Psoas muscle (tissue), 8 donors: ENCODE data around the gene SNX32. TPM values are rescaled to one million over a fixed set of nuclear protein-coding genes. Genes with fewer than 3 reads are reported as not detected.
A peak's percentile ranks its signal among the peaks of the same experiment; 100 is the strongest.

Experiments used
- ATAC-seq, 4 donors: fragments of 200-7000 bp; cut with Tn5 transposase; one replicate each; pipeline ENCODE4 v1.9.1; 2020; ENCODE audit warnings: moderate library complexity in 3 of 4, mild to moderate bottlenecking in 2 of 4
- DNase-seq, 2 donors: peaks; one replicate each; pipeline ENCODE4 v3.0.0-alpha.2; 2020
- H3K27ac ChIP-seq: fragments of 200-600 bp; one replicate; pipeline ENCODE4 v1.8.0; 2022
- H3K27me3 ChIP-seq, 3 donors: fragments of 200-600 bp in 1 of 3; one replicate each; pipeline versions ENCODE4 v1.6.1 to v1.8.0; 2013 to 2022; ENCODE audit warnings: low read length in 2 of 3, mild to moderate bottlenecking in 2 of 3, moderate library complexity in 1 of 3; ENCODE audit not compliant: insufficient read depth in 3 of 3
- H3K36me3 ChIP-seq, 2 donors: fragments of 200-600 bp in 1 of 2; one replicate each; pipeline versions ENCODE4 v1.6.1 to v1.8.0; 2013 to 2022; ENCODE audit warnings: low read depth in 1 of 2, mild to moderate bottlenecking in 1 of 2, moderate library complexity in 1 of 2; ENCODE audit not compliant: insufficient read depth in 1 of 2
- H3K4me1 ChIP-seq: fragments of 200-600 bp; one replicate; pipeline ENCODE4 v1.8.0; 2022
- H3K4me3 ChIP-seq: fragments of 200-600 bp; one replicate; pipeline ENCODE4 v1.8.0; 2022; ENCODE audit warnings: mild to moderate bottlenecking
- H3K9me3 ChIP-seq: fragments of 200-600 bp; one replicate; pipeline ENCODE4 v1.8.0; 2022
- WGBS, 3 donors: extraction: QIAGEN DNeasy Blood & Tissue Kit; methylation state at CpG; one replicate each; pipeline versions ENCODE4 v1.1.6 to v1.1.7; 2013; 5-methylcytosine and 5-hydroxymethylcytosine counted together
- intact Hi-C, 2 donors: fragments of 100-400 bp; cut with DNase I; formaldehyde crosslinking; loops; one replicate each; pipeline versions ENCODE4 v1.11.0 to v1.14.2; 2022
- polyA plus RNA-seq, 3 donors: library from polyadenylated mRNA; stranded (reverse); fragments of 200-250 nt; gene quantifications; one replicate each; pipeline ENCODE4 v1.2.3, GENCODE V29; 2013
- total RNA-seq, 4 donors: library from RNA; stranded (reverse); fragmentation: NEBNext Ultra II Directional in 2 of 4; extraction: Animal tissue kit (Norgen Biotek cat#: 25700) in 2 of 4; gene quantifications; one replicate each; pipeline versions ENCODE4 v1.2.1 to v1.2.4, GENCODE V29; 2021 to 2023
- TF ChIP-seq, protein P1 (sequence below): fragments of 200-600 bp; IDR thresholded peaks from one replicate; pipeline ENCODE4 v1.8.0; 2022; ENCODE audit warnings: antibody characterized with exemption
- donor health status: healthy with polysubstance abuse.
- donor health status: DM: no; HTN: no; CAD: no; lungs with moderate emphysema.
- donor health status: Bipolar disorder and iron deficiency.
- donor health status: healthy.
- donor health status: DM: yes; HTN: yes; CAD: no.
- donor health status: DM: no; HTN: no; CAD: no.
- donor health status: DM: no; HTN: no; CAD: no.
- donor health status: DM: yes; HTN: yes; CAD: no.

SNX32 gene
- total and polyA plus RNA-seq, 7 donors, result 0.05 to 0.20 TPM; not detected in 5

GRCh38 chr11:65855927-65856363, 22.2 kb downstream of the SNX32 start:
- peaks cover 4% of the 10 kb centered on the region for H3K9me3 ChIP-seq
- H3K27me3 ChIP-seq, result no peaks in the 10 kb centered on the region
- intact Hi-C loops, result no loop called here
- ATAC-seq (no peak), DNase-seq (no peak)
- peaks cover 7 to 53% of the 10 kb centered on the region in 2 donors for H3K36me3 ChIP-seq
- H3K27ac ChIP-seq, result peak overlapping the region; percentile 99
- peaks cover 7% of the 10 kb centered on the region for H3K4me1 ChIP-seq
- TF ChIP-seq, protein P1, sequence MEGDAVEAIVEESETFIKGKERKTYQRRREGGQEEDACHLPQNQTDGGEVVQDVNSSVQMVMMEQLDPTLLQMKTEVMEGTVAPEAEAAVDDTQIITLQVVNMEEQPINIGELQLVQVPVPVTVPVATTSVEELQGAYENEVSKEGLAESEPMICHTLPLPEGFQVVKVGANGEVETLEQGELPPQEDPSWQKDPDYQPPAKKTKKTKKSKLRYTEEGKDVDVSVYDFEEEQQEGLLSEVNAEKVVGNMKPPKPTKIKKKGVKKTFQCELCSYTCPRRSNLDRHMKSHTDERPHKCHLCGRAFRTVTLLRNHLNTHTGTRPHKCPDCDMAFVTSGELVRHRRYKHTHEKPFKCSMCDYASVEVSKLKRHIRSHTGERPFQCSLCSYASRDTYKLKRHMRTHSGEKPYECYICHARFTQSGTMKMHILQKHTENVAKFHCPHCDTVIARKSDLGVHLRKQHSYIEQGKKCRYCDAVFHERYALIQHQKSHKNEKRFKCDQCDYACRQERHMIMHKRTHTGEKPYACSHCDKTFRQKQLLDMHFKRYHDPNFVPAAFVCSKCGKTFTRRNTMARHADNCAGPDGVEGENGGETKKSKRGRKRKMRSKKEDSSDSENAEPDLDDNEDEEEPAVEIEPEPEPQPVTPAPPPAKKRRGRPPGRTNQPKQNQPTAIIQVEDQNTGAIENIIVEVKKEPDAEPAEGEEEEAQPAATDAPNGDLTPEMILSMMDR, result no peak
- WGBS, 3 donors, result 87 to 90% (median 88%) methylated on average over 15 of the region's 15 CpGs
- peak overlapping the region; percentile 100 for H3K4me3 ChIP-seq

DNA sequence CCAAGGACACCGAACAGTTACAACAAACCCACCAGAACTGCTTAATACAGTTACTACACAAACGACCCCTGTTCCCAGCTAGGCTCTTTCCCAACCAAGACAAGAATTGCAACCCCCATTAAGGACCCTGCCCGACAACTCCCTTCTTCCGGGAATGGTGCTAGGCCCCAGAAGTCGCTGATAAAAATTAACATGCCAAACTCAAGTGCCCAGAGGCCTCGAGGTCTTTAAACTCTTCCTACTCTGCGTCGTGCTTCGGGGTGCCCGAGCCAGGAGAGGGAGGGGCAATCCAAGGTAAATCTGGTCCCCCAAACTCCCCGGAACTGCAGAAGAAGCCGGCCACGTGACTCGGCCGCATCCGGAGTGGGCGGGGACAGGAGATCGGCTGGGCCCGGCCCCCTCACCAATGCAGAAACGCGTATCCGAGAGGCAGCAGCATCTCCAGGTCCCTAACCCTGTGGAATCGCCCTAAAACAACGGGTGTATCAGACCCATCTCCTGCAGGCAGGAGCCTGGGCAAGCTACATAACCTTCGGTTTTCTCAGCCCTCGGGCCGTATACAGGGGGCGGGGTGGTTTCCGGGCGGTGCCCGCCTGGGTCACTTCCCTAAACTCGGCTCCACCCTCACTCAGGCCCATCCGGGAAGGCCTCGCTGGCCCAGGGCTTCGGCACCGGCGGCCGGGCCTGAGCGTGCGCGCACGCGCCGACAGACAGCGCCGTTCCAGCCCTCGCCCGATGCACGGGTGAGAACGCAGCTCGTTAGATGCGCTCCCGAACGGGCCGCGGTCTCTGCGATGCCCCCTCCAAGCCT, 23.1 kb downstream of the SNX32 start:
- H3K36me3 ChIP-seq, result peaks cover 7 to 47% of the 10 kb centered on the region in 2 donors
- H3K4me1 ChIP-seq, result peaks cover 17% of the 10 kb centered on the region

GRCh38 chr11:65857500-65857852, 23.7 kb downstream of the SNX32 start:
- Histone ChIP-seq H3K4me3 (peak overlapping the region; percentile 100), H3K9me3 (no peaks in the 10 kb centered on the region), H3K27ac (peak overlapping the region; percentile 99), H3K4me1 (peaks cover 21% of the 10 kb centered on the region), H3K27me3 (no peaks in the 10 kb centered on the region), H3K36me3 (peaks cover 7 to 47% of the 10 kb centered on the region in 2 donors)
- peak; percentile 57 to 79 for DNase-seq
- intact Hi-C loops, result loop anchor here in 1 of 2 donors (1.0 kb wide), 1 partner anchor 62 kb away; the partner anchor contains the start of genes C11orf68 and DRAP1
- TF ChIP-seq, protein P1, result no peak
- WGBS, 3 donors, result 0 to 1% (median 0%) methylated on average over 7 to 49 of the region's 49 CpGs
- no peak for ATAC-seq

More for the DNA sequence above, 23.1 kb downstream of the SNX32 start:
- DNase-seq (peak; percentile 82 to 90), ATAC-seq (peak; percentile 13 to 36 (median 22))
- no peaks in the 10 kb centered on the region for H3K27me3 ChIP-seq
- TF ChIP-seq, protein P1, result no peak
- H3K4me3 ChIP-seq, result peak overlapping the region; percentile 100
- intact Hi-C loops, result loop anchor here in 1 of 2 donors (1.0 kb wide), 1 partner anchor 62 kb away; the partner anchor contains the start of genes C11orf68 and DRAP1
- 2% methylated on average over 52 to 57 of the region's 57 CpGs for WGBS, 3 donors
- no peaks in the 10 kb centered on the region for H3K9me3 ChIP-seq
- peak overlapping the region; percentile 99 for H3K27ac ChIP-seq

GRCh38 chr11:65857853-65858680, 24.3 kb downstream of the SNX32 start, which contains the start of gene CFL1:
Gene CFL1, minus strand, starts transcription at chr11:65858180. Its CDS starts 81 bp downstream, at chr11:65858099.
- Histone ChIP-seq H3K4me1 (peaks cover 21% of the 10 kb centered on the region), H3K27ac (peak within 1 kb of the TSS; percentile 99), H3K9me3 (no peaks in the 10 kb centered on the region), H3K27me3 (no peaks in the 10 kb centered on the region), H3K36me3 (peaks cover 7 to 47% of the 10 kb centered on the region in 2 donors), H3K4me3 (peak within 1 kb of the TSS; percentile 100)
- WGBS, 3 donors, result 0% methylated on average over 44 to 92 of the region's 92 CpGs
- TF ChIP-seq, protein P1, result no peak
- DNase-seq (peak; percentile 99), ATAC-seq (peak; percentile 76 to 79 (median 76))
- intact Hi-C loops, result loop anchor here in 1 of 2 donors (1.0 kb wide), 1 partner anchor 61 kb away; the partner anchor contains the start of genes C11orf68 and DRAP1
